HepG2 (cell line): ENCODE results near the gene AMZ2. TPM values are rescaled to one million over a fixed set of nuclear protein-coding genes. Genes with fewer than 3 reads are reported as not detected.

Source experiments
- HINFP ChIP-seq: sonication (generic); formaldehyde crosslinking; IDR thresholded peaks from 2 replicates; pipeline ENCODE4 v1.4.0; 2020; ENCODE audit warnings: low read depth, mild to moderate bottlenecking, missing genetic modification reagents
- HNRNPUL1 ChIP-seq: fragments of 200-400 bp; formaldehyde crosslinking; IDR thresholded peaks from 2 replicates; pipeline ENCODE4 v1.6.1; 2017; ENCODE audit warnings: low read depth, mild to moderate bottlenecking, low read length, moderate library complexity
- IKZF5 ChIP-seq: IDR thresholded peaks from 2 replicates; pipeline ENCODE4 v1.6.1; 2018; ENCODE audit warnings: missing genetic modification reagents, mild to moderate bottlenecking, missing compliant biosample characterization
- PRDM4 ChIP-seq: sonication (generic); formaldehyde crosslinking; IDR thresholded peaks from 2 replicates; pipeline ENCODE4 v1.9.0; 2021; ENCODE audit warnings: missing genetic modification reagents, borderline replicate concordance
- SKI ChIP-seq: fragments of 450-650 bp; IDR thresholded peaks from one replicate; pipeline ENCODE4 v1.6.1; 2018; ENCODE audit warnings: mild to moderate bottlenecking; ENCODE audit not compliant: partially characterized antibody
- SUZ12 ChIP-seq: fragments of 150-350 bp; IDR thresholded peaks from 2 replicates; pipeline ENCODE4 v1.6.1; 2014; ENCODE audit warnings: low read depth, low read length
- U2AF1 ChIP-seq: fragments of 200-400 bp; formaldehyde crosslinking; optimal IDR thresholded peaks from 2 replicates; pipeline ENCODE3; 2017; ENCODE audit warnings: mild to moderate bottlenecking, low read depth, low read length
- ZBTB14 ChIP-seq: sonication (generic); formaldehyde crosslinking; IDR thresholded peaks from 2 replicates; pipeline ENCODE4 v1.4.0; 2020; ENCODE audit warnings: missing genetic modification reagents
- ZFP82 ChIP-seq: sonication (generic); formaldehyde crosslinking; IDR thresholded peaks from 2 replicates; pipeline ENCODE4 v1.5.1; 2020; ENCODE audit warnings: mild to moderate bottlenecking, missing genetic modification reagents, borderline replicate concordance
- ZNF142 ChIP-seq: sonication (generic); formaldehyde crosslinking; IDR thresholded peaks from 2 replicates; pipeline ENCODE4 v1.4.0; 2020; ENCODE audit warnings: missing genetic modification reagents
- ZNF431 ChIP-seq: sonication (generic); formaldehyde crosslinking; IDR thresholded peaks from 2 replicates; pipeline ENCODE4 v1.9.0; 2022; ENCODE audit warnings: missing genetic modification reagents, low read depth, mild to moderate bottlenecking, borderline replicate concordance
- ZNF788 ChIP-seq: sonication (generic); formaldehyde crosslinking; IDR thresholded peaks from 2 replicates; pipeline ENCODE4 v1.5.0; 2020; ENCODE audit warnings: mild to moderate bottlenecking, missing genetic modification reagents, borderline replicate concordance
- ZSCAN5A ChIP-seq: sonication (generic); formaldehyde crosslinking; IDR thresholded peaks from 2 replicates; pipeline ENCODE4 v1.8.0; 2022; ENCODE audit warnings: mild to moderate bottlenecking, missing genetic modification reagents, borderline replicate concordance
- polyA plus RNA-seq, 8 experiments: library from polyadenylated mRNA; depleted of rRNA in 3 of 8; stranded (reverse) in 7 of 8; unstranded in 1 of 8; fragments of >200 nt; fragmentation: Illumina TruSeq in 4 of 8; extraction: Trizol in 4 of 8; gene quantifications; 2 replicates each; pipeline versions ENCODE4 v1.2.1 to v1.2.3, GENCODE V29; 2011 to 2016; ENCODE audit warnings: low read depth in 4 of 8, missing spikeins in 1 of 8, mixed read lengths in 1 of 8; ENCODE audit not compliant: insufficient read depth in 1 of 8
- total RNA-seq, 5 experiments: library from RNA; depleted of rRNA; stranded (reverse); fragments of >200 nt; fragmentation: Illumina TruSeq; extraction: Trizol; gene quantifications; 2 replicates each; pipeline ENCODE4 v1.2.3, GENCODE V29; 2016; ENCODE audit warnings: low read depth in 1 of 5

Gene AMZ2
- total and polyA plus RNA-seq, 2 of the 13 experiments (the other 11 are each of a cell fraction or from before 2014, with no cell fraction given): 86.9 to 90.2 TPM

GRCh38 chr17:68247445-68248198 is at the start of gene AMZ2 (continued):
- TF ChIP-seq ZSCAN5A (no peak; the same call in 1 of the 2 replicates), ZNF788 (CRISPR knock-in tag) (peak; percentile 4; the same call in 1 of the 2 replicates), ZFP82 (CRISPR knock-in tag) (no peak), HNRNPUL1 (peak; percentile 86), PRDM4 (CRISPR knock-in tag) (no peak; the same call in 1 of the 2 replicates), ZBTB14 (peak; percentile 10; the same call in 1 of the 2 replicates), ZNF431 (CRISPR knock-in tag) (peak; percentile 86), SKI (peak; percentile 40), U2AF1 (peak; percentile 31), ZNF142 (CRISPR knock-in tag) (peak; percentile 89), IKZF5 (CRISPR knock-in tag) (peak; percentile 86), HINFP (peak; percentile 83; the same call in 1 of the 2 replicates), SUZ12 (no peak)
